Epithelial cell of prostate (primary cell): Measurements from ENCODE around the gene ZNF221.
"Not testable (repeated sequence)": the region's sequence is repeated elsewhere in the genome, so short reads cannot be mapped to it uniquely, and the experiment has no call there.

Experiments
- DNase-seq: peaks from one replicate; pipeline ENCODE4 v3.0.0-alpha.2; 2011; ENCODE audit warnings: low read depth, low spot score
- H3K27ac ChIP-seq: fragments of 450-650 bp; 2 replicates; pipeline ENCODE4 v1.5.1; 2017; ENCODE audit warnings: mild to moderate bottlenecking

The ZNF221 gene

GRCh38 chr19:43950834-43951645 lies at the start of gene ZNF221:
TSS of gene ZNF221 (plus strand) at chr19:43951228. CDS start at chr19:43962727, 11,499 bp downstream.
- peak within 1 kb of the TSS; percentile 33 for H3K27ac ChIP-seq
- peak; percentile 88 for DNase-seq

- peak; percentile 20 for DNase-seq
- H3K27ac ChIP-seq, result peak overlapping the region; percentile 27
Observed at GRCh38 chr19:43901395-43902390, 49.3 kb upstream of the ZNF221 start.

DNA sequence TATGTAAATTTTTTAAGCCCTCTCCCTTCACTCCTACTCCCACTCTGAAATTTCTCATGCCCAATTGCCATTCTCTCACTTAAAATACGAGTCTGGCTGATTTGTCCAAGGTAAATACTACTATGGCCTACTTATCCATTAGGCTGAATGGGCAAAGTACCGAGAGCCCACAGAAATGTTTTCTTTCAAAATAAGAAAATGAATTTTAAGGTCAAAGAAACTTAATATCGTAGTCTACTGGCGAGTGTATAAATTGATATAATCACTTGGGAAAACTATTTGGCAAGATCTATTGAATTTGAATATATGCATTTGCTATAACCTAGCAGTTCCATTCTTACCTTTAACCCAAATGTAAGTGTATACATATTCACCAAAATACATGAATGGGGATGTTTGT lies 48.6 kb upstream of the ZNF221 start:
- H3K27ac ChIP-seq, result no peak overlapping the region
- DNase-seq, result no peak

DNA sequence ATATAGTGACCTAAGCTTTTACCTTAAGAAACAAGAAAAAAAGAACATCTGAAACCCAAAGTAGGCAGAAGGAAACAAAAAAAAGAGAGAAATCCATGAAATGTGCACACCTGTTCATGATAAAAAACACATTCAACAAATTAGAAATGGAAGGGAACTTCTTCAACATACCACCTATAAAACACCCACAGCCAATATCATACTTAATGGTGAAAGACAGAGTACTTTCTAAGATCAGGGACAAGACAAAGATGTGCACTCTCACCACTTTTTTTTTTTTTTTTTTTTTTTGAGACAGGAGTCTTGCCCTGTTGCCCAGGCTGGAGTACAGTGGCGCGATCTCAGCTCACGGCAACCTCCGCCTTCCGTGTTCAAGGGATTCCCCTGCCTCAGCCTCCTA lies 45.1 kb upstream of the ZNF221 start:
- DNase-seq, result no peak
- H3K27ac ChIP-seq, result no peak overlapping the region

- no peak overlapping the region for H3K27ac ChIP-seq
- no peak for DNase-seq
Observed at GRCh38 chr19:43906774-43907173, 44.3 kb upstream of the ZNF221 start.

DNA sequence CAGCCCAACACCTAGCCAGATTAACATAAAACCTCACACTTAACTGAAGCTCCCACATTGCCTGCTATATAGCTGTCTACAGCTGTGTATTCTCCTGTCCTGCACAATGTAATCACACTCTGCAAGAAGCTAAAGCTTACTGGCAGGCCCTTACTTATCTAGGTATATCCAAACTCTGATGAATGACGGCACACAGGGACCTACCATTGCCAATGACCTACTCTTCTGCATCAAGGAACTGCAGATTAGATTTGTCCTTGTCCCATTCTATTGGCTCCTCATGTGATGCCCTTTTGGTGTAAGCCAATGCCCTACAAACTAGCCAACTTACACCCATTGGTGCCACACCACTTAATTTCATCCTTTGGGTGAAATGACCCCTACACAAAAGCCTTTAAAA lies 42.4 kb upstream of the ZNF221 start:
- DNase-seq, result no peak
- no peak overlapping the region for H3K27ac ChIP-seq

DNA sequence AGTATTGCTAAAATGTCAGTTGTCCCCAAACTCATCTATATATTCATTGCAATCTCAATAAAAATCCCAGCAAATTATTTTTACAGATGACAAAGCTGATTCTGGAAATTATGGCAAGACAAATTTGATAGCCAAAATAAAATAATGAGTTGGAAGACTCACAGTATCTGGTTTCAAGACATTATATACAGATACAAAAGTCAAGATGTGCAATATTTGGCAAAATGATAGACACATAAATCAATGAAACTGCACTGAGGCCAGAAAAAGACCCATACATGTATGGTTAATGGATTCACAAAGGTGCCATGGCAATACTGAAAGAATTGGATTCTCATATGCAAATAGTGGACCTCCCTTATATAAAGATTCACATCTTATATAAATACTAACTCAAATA lies 40.1 kb upstream of the ZNF221 start:
- DNase-seq, result no peak
- no peak overlapping the region for H3K27ac ChIP-seq

DNA sequence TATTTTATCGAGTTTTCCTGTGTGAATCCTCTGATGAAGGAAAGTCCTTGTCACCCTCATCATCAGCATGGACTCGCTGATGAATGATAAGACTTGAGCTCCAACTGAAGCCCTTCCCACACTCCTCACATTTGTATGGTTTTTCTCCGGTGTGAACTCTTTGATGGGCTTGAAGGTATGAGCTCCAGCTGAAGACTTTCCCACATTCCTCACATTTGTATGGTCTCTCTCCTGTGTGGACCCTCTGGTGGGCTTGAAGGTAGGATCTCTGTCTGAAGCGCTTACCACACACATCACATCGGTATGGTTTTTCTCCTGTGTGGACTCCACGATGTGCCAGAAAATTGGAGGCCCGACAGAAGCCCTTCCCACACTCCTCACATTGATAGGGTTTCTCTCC lies 37.6 kb upstream of the ZNF221 start:
- no peak overlapping the region for H3K27ac ChIP-seq
- DNase-seq, result no peak

DNA sequence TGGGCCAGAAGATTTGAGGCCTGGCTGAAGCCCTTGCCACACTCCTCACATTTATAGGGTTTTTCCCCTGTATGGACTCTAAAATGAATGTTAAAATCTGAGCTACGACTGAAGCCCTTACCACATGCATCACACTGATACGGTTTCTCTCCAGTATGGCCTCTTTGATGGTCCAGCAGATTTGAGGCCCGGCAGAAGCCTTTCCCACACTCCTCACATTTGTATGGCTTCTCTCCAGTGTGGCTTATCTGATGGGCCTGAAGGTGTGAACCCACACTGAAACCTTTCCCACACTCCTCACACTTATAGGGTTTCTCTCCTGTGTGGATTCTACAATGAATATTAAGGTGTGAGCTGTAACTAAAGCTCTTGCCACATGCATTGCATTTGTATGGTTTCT lies 37.0 kb upstream of the ZNF221 start:
- DNase-seq, result no peak
- H3K27ac ChIP-seq, result no peak overlapping the region

DNA sequence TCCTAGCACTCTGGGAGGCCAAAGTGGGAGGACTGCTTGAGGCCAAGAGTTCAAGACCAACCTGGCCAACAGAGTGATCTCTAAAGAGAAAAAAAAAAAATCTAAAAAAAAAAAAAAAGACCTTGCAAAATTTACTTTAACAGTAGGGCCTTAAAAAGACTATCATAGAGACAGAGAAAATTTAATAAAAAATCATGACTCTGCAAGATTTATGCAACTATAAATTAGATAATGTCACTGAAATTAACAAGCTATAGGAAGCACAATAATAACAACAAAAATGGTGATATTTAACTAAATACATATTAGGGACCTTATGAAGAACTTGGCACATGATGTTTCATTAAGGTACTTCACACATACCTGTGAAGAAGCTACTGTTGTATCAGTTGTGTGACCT lies 27.2 kb upstream of the ZNF221 start:
- H3K27ac ChIP-seq, result no peak overlapping the region
- DNase-seq, result no peak

- no peak overlapping the region for H3K27ac ChIP-seq
- no peak for DNase-seq
Observed at GRCh38 chr19:43928820-43929219, 22.2 kb upstream of the ZNF221 start.

DNA sequence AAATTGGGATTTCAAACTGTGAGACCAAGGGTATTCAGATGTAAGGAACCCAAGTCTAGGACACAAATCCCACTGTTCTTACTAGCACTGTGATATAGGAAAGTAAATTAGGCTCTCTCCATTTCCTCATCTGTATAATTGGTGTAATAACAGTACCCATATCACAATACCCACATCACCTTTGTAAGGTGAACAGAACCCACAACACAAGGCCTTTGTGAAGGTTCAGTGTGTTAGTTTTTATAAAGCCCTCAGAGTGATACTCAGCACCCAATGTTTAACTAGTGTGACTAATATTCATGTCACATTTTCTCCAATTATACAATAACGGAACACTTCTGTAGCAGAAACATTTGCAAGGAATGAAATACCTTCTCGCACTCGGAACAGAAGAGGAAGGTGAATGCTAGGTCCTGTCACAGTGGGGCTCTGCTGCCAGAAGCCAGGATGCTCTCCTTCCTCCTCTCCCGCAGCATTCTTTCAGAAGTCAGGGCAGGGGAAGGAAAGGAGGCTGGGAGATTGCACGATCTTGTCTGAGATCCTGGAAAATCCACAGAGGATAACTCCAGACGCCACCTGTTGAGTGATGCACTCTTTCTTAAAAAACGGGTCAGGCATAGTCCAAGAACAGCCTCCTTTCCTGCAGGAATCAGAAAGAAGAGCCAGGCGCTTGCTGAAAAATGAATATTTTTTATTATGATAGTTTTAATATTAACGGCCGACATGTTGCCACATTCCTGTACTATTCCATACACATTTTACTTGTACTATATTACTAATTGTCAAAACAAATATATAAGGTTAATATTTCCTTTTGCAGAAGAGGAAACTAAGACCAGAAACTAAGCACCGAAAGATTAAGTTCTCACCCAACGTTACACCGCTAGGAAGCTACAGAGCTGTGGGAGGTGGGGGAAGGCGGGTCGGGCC lies 16.7 kb upstream of the ZNF221 start:
- peak overlapping the region; percentile 58 for H3K27ac ChIP-seq
- no peak for DNase-seq

GRCh38 chr19:43934985-43935708 lies 15.9 kb upstream of the ZNF221 start, which contains the start of gene ZNF45:
TSS of gene ZNF45 (minus strand) at chr19:43935282. CDS start at chr19:43922185, 13,097 bp downstream.
- DNase-seq, result no peak
- H3K27ac ChIP-seq, result peak within 1 kb of the TSS; percentile 58

- no peak for DNase-seq
- H3K27ac ChIP-seq, result no peak overlapping the region
Observed at GRCh38 chr19:43936188-43936587, 14.8 kb upstream of the ZNF221 start.

DNA sequence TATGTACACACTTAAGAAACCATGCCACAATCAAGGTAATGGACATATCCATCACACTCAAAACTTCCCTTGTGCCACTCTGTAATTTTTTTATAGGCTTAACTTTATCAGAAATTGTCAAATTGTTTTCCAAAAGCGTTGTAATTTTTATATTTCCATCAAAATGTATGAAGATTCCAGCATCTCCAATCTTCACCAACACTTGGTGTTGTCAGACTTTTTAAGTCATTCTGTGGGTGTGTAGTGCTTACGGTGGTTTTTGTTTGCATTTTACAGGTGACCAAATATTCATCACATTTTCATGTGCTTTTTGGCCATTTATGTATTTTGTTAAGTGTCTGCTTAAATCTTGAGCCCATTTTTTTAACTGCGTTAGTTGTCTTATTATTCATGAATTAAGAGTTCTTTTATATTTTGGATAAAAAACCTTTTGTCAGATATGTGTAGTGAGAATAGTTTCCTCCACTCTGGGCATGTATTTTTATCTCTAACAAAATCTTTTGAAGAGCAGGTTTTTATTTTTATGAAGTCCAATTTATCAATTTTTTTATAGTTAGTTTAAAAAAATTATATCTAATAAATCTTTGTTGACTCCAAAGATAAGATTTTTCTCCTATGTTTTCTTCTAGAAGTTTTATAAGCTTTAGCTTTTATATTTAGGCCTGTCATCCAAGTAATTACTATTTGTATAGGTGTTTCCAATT lies 11.3 kb upstream of the ZNF221 start:
- no peak overlapping the region for H3K27ac ChIP-seq
- DNase-seq, result no peak

DNA sequence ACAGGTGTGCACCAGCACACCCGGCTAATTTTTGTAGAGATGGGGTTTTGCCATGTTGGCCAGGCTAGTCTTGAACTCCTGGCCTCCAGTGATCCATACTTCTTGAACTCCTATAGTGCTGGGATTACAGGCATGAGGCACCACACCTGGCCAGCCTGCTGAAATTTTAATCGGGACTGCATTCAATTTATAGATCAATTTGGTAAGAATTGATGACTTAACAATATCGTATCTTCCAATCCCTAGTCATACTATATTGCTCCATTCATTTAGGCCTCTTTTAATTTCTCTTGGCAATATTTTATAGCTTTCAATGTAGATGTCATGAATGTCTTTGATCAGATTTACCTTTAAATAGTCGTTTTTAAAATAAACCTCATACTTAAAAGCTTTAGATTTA lies 10.3 kb upstream of the ZNF221 start:
- DNase-seq, result no peak
- no peak overlapping the region for H3K27ac ChIP-seq

GRCh38 chr19:43941209-43941608 lies 9.8 kb upstream of the ZNF221 start:
- H3K27ac ChIP-seq, result no peak overlapping the region
- DNase-seq, result no peak

- H3K27ac ChIP-seq, DNase-seq: not testable (repeated sequence)
Observed at GRCh38 chr19:43947412-43947811, 3.6 kb upstream of the ZNF221 start.

- DNase-seq, H3K27ac ChIP-seq: not testable (repeated sequence)
Observed at GRCh38 chr19:43949803-43950202, 1.2 kb upstream of the ZNF221 start.
